K562 (cell line): Measurements from ENCODE around the gene SMIM22. TPM values are rescaled to one million over a fixed set of nuclear protein-coding genes. Genes with fewer than 3 reads are reported as not detected.

Source experiments
- CHD2 ChIP-seq: IDR thresholded peaks from 2 replicates; pipeline ENCODE4 v1.6.1; 2011; ENCODE audit warnings: low read depth, low read length
- HDGF ChIP-seq: fragments of 450-650 bp; IDR thresholded peaks from 2 replicates; pipeline ENCODE4 v1.6.1; 2016
- MBD2 ChIP-seq: sonication (generic); IDR thresholded peaks from 2 replicates; pipeline ENCODE4 v1.6.1; 2016; ENCODE audit warnings: low read depth, borderline replicate concordance
- NCOA4 ChIP-seq: fragments of 450-650 bp; IDR thresholded peaks from 2 replicates; pipeline ENCODE4 v1.6.1; 2018; ENCODE audit warnings: mild to moderate bottlenecking; ENCODE audit not compliant: partially characterized antibody
- NFIC ChIP-seq: fragments of 450-650 bp; IDR thresholded peaks from 2 replicates; pipeline ENCODE4 v1.6.1; 2017; ENCODE audit warnings: mild to moderate bottlenecking, inconsistent platforms
- PPARD ChIP-seq: fragments of 250-450 bp; sonication (Bioruptor Pico); IDR thresholded peaks from 2 replicates; pipeline ENCODE4 v1.8.0; 2022; ENCODE audit warnings: inconsistent platforms, mild to moderate bottlenecking, moderate library complexity
- RUNX1 ChIP-seq: sonication (generic); IDR thresholded peaks from 2 replicates; pipeline ENCODE4 v1.6.1; 2016; ENCODE audit warnings: antibody characterized with exemption, low read depth
- SRF ChIP-seq, 2 experiments: fragments of 250-450, 450-650 bp in 1 of 2; sonication (Bioruptor Pico) in 1 of 2; sonication (generic) in 1 of 2; formaldehyde crosslinking; IDR thresholded peaks; 2 replicates each; pipeline versions ENCODE4 v1.5.0 to v1.5.1; 2020 to 2022; ENCODE audit warnings: mild to moderate bottlenecking in 1 of 2, missing genetic modification reagents in 1 of 2
- TRIM24 ChIP-seq, 2 experiments: fragments of 450-650 bp; IDR thresholded peaks; 2 replicates each; pipeline ENCODE4 v1.6.1; 2016
- ZC3H8 ChIP-seq: fragments of 450-650 bp; IDR thresholded peaks from 2 replicates; pipeline ENCODE4 v1.6.1; 2017
- ZNF165 ChIP-seq: fragments of 250-450 bp; sonication (Bioruptor Pico); IDR thresholded peaks from 2 replicates; pipeline ENCODE4 v1.4.0; 2020; ENCODE audit warnings: borderline replicate concordance
- ZNF583 ChIP-seq: fragments of 250-450 bp; sonication (Bioruptor Pico); IDR thresholded peaks from 2 replicates; pipeline ENCODE4 v1.4.0; 2020
- polyA plus RNA-seq, 8 experiments: library from polyadenylated mRNA; depleted of rRNA in 4 of 8; stranded (reverse) in 5 of 8; unstranded in 3 of 8; fragments of >200 nt; fragmentation: Nextera tagmentation in 2 of 8; fragmentation: Illumina TruSeq in 1 of 8; extraction: Ambion mirVana in 2 of 8; extraction: Trizol in 1 of 8; gene quantifications; 2 replicates each; pipeline versions ENCODE4 v1.2.1 to v1.2.3, GENCODE V29; 2011 to 2014; ENCODE audit warnings: inconsistent platforms in 1 of 8, missing spikeins in 1 of 8
- total RNA-seq, 7 experiments: library from RNA; depleted of rRNA in 6 of 7; stranded (reverse); fragments of >200 nt in 6 of 7; fragmentation: Illumina TruSeq in 2 of 7; extraction: Trizol in 2 of 7; gene quantifications; 2 replicates each; pipeline versions ENCODE4 v1.2.1 to v1.2.3, GENCODE V29; 2011 to 2021; ENCODE audit warnings: low replicate concordance in 1 of 7
- TF ChIP-seq, protein P1 (sequence below): fragments of 250-450 bp; sonication (Bioruptor Pico); IDR thresholded peaks from 2 replicates; pipeline ENCODE4 v1.4.0; 2020; ENCODE audit warnings: borderline replicate concordance
- TF ChIP-seq, protein P2 (sequence below): fragments of 250-450 bp; sonication (Bioruptor Pico); IDR thresholded peaks from 2 replicates; pipeline ENCODE4 v1.4.0; 2020; ENCODE audit warnings: mild to moderate bottlenecking, moderate library complexity
- TF ChIP-seq, protein P3 (sequence below), 2 experiments: fragments of 150-350 bp in 1 of 2; IDR thresholded peaks; 2 replicates each; pipeline ENCODE4 v1.6.1; 2012 to 2016; ENCODE audit warnings: low read depth in 2 of 2, low read length in 2 of 2, mild to moderate bottlenecking in 1 of 2, moderate library complexity in 1 of 2
- TF ChIP-seq, protein P4 (sequence below): fragments of 250-450 bp; sonication (Bioruptor Pico); IDR thresholded peaks from 2 replicates; pipeline ENCODE4 v1.4.0; 2020
- TF ChIP-seq, protein P5 (sequence below): fragments of 450-650 bp; formaldehyde crosslinking; IDR thresholded peaks from 2 replicates; pipeline ENCODE4 v1.4.0; 2020; ENCODE audit warnings: mild to moderate bottlenecking, moderate library complexity

The SMIM22 gene
- total and polyA plus RNA-seq, 9 of the 15 experiments (the other 6 are each of a cell fraction or from before 2014, with no cell fraction given), result not detected

GRCh38 chr16:4768549-4769305, 26.4 kb upstream of the SMIM22 start (continued):
- TF ChIP-seq, protein P1, sequence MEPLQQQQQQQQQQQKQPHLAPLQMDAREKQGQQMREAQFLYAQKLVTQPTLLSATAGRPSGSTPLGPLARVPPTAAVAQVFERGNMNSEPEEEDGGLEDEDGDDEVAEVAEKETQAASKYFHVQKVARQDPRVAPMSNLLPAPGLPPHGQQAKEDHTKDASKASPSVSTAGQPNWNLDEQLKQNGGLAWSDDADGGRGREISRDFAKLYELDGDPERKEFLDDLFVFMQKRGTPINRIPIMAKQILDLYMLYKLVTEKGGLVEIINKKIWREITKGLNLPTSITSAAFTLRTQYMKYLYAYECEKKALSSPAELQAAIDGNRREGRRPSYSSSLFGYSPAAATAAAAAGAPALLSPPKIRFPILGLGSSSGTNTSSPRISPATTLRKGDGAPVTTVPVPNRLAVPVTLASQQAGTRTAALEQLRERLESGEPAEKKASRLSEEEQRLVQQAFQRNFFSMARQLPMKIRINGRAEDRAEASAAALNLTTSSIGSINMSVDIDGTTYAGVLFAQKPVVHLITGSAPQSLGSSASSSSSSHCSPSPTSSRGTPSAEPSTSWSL (CRISPR knock-in tag), result no peak
- TF ChIP-seq, protein P2, sequence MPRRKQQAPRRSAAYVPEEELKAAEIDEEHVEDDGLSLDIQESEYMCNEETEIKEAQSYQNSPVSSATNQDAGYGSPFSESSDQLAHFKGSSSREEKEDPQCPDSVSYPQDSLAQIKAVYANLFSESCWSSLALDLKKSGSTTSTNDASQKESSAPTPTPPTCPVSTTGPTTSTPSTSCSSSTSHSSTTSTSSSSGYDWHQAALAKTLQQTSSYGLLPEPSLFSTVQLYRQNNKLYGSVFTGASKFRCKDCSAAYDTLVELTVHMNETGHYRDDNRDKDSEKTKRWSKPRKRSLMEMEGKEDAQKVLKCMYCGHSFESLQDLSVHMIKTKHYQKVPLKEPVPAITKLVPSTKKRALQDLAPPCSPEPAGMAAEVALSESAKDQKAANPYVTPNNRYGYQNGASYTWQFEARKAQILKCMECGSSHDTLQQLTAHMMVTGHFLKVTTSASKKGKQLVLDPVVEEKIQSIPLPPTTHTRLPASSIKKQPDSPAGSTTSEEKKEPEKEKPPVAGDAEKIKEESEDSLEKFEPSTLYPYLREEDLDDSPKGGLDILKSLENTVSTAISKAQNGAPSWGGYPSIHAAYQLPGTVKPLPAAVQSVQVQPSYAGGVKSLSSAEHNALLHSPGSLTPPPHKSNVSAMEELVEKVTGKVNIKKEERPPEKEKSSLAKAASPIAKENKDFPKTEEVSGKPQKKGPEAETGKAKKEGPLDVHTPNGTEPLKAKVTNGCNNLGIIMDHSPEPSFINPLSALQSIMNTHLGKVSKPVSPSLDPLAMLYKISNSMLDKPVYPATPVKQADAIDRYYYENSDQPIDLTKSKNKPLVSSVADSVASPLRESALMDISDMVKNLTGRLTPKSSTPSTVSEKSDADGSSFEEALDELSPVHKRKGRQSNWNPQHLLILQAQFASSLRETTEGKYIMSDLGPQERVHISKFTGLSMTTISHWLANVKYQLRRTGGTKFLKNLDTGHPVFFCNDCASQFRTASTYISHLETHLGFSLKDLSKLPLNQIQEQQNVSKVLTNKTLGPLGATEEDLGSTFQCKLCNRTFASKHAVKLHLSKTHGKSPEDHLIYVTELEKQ (CRISPR knock-in tag), result no peak
- TF ChIP-seq ZNF583 (no peak), PPARD (CRISPR knock-in tag) (no peak), ZC3H8 (no peak), CHD2 (peak; percentile 97), HDGF (0 out of 2 replicates have a peak, but pooled peaks have one; percentile 56), RUNX1 (no peak), NFIC (no peak), MBD2 (0 out of 2 replicates have a peak, but pooled peaks have one; percentile 44), NCOA4 (no peak), ZNF165 (CRISPR knock-in tag) (no peak), TRIM24 (IDR thresholded peaks at IDR 0.05) (peak in 1 of 2 experiments; percentile 51; a peak in 1 of 4 replicates), SRF (CRISPR knock-in tag; IDR thresholded peaks at IDR 0.05) (peak in 1 of 2 experiments; percentile 29; a peak in 1 of 4 replicates)
- TF ChIP-seq, protein P3, sequence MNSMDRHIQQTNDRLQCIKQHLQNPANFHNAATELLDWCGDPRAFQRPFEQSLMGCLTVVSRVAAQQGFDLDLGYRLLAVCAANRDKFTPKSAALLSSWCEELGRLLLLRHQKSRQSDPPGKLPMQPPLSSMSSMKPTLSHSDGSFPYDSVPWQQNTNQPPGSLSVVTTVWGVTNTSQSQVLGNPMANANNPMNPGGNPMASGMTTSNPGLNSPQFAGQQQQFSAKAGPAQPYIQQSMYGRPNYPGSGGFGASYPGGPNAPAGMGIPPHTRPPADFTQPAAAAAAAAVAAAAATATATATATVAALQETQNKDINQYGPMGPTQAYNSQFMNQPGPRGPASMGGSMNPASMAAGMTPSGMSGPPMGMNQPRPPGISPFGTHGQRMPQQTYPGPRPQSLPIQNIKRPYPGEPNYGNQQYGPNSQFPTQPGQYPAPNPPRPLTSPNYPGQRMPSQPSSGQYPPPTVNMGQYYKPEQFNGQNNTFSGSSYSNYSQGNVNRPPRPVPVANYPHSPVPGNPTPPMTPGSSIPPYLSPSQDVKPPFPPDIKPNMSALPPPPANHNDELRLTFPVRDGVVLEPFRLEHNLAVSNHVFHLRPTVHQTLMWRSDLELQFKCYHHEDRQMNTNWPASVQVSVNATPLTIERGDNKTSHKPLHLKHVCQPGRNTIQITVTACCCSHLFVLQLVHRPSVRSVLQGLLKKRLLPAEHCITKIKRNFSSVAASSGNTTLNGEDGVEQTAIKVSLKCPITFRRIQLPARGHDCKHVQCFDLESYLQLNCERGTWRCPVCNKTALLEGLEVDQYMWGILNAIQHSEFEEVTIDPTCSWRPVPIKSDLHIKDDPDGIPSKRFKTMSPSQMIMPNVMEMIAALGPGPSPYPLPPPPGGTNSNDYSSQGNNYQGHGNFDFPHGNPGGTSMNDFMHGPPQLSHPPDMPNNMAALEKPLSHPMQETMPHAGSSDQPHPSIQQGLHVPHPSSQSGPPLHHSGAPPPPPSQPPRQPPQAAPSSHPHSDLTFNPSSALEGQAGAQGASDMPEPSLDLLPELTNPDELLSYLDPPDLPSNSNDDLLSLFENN (IDR thresholded peaks at IDR 0.05; ENCODE audit: low read depth in 2 of 2, low read length in 2 of 2), result no peak
- TF ChIP-seq, protein P4, sequence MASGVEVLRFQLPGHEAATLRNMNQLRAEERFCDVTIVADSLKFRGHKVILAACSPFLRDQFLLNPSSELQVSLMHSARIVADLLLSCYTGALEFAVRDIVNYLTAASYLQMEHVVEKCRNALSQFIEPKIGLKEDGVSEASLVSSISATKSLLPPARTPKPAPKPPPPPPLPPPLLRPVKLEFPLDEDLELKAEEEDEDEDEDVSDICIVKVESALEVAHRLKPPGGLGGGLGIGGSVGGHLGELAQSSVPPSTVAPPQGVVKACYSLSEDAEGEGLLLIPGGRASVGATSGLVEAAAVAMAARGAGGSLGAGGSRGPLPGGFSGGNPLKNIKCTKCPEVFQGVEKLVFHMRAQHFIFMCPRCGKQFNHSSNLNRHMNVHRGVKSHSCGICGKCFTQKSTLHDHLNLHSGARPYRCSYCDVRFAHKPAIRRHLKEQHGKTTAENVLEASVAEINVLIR (CRISPR knock-in tag), result no peak
- TF ChIP-seq, protein P5, sequence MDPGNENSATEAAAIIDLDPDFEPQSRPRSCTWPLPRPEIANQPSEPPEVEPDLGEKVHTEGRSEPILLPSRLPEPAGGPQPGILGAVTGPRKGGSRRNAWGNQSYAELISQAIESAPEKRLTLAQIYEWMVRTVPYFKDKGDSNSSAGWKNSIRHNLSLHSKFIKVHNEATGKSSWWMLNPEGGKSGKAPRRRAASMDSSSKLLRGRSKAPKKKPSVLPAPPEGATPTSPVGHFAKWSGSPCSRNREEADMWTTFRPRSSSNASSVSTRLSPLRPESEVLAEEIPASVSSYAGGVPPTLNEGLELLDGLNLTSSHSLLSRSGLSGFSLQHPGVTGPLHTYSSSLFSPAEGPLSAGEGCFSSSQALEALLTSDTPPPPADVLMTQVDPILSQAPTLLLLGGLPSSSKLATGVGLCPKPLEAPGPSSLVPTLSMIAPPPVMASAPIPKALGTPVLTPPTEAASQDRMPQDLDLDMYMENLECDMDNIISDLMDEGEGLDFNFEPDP (CRISPR knock-in tag), result no peak
